ENCODE results near the gene ITGB1. TPM values are rescaled to one million over a fixed set of nuclear protein-coding genes. Genes with fewer than 3 reads are reported as not detected.
A peak's percentile ranks its signal among the peaks of the same experiment; 100 is the strongest.

The ITGB1 gene
- polyA plus RNA-seq, 1 of the 3 experiments (the other 2 are of a cell fraction) = 666 TPM

- TF ChIP-seq FOSL2 (IDR thresholded peaks at IDR 0.05; ENCODE audit: borderline replicate concordance, low read depth) = no peak
- TF ChIP-seq GATA2 (CRISPR knock-in tag; IDR thresholded peaks at IDR 0.05) = no peak
- TF ChIP-seq USF1 (IDR thresholded peaks at IDR 0.05; ENCODE audit: borderline replicate concordance, low read depth) = no peak
- TF ChIP-seq SIN3A (IDR thresholded peaks at IDR 0.05; ENCODE audit: borderline replicate concordance, low read depth, low read length) = no peak
- no peak for TF ChIP-seq RCOR1 (IDR thresholded peaks at IDR 0.05; ENCODE audit: low read length)
- TF ChIP-seq NRF1 (IDR thresholded peaks at IDR 0.05; ENCODE audit: low read depth, low read length) = no peak
- no peak for TF ChIP-seq MAX (IDR thresholded peaks at IDR 0.05; ENCODE audit: low read depth)
- no peak for TF ChIP-seq EZH2phosphoT487 (IDR thresholded peaks at IDR 0.05; ENCODE audit: borderline replicate concordance, low read depth)
- TF ChIP-seq ELF1 (IDR thresholded peaks at IDR 0.05) = no peak
- TF ChIP-seq POLR2AphosphoS5 (IDR thresholded peaks at IDR 0.05; ENCODE audit: low read depth, low read length) = no peak
- TF ChIP-seq FOXJ3 (CRISPR knock-in tag; IDR thresholded peaks at IDR 0.05) = no peak
Measured at GRCh38 chr10:32962521-32962920, 4.5 kb upstream of the ITGB1 start (continued).

GRCh38 chr10:32961895-32962369 is 3.9 kb upstream of the ITGB1 start:
- Histone ChIP-seq H3K27ac (ENCODE audit: low read depth in 2 of 2, low read length in 1 of 2) (peak overlapping the region; percentile 70 to 91), H3K9me3 (no peaks in the 10 kb centered on the region), H3K9me2 (no peaks in the 10 kb centered on the region), H3K4me3 (ENCODE audit: low read depth in 2 of 2, low read length in 1 of 2) (peak overlapping the region; percentile 4 to 39; a peak in 1 of 4 replicates), H3K4me2 (peak overlapping the region; percentile 76), H3K4me1 (ENCODE audit: control insufficient read depth in 1 of 2, insufficient read depth in 2 of 2, low read depth in 1 of 2, low read length in 1 of 2) (peaks cover 4 to 14% of the 10 kb centered on the region in 2 experiments), H3F3A (replicated peaks; ENCODE audit: insufficient read depth) (peaks cover 30% of the 10 kb centered on the region), H3K9ac (peak overlapping the region; percentile 48; the same call in 1 of the 2 replicates), H3K79me2 (ENCODE audit: insufficient read depth) (peaks cover 39% of the 10 kb centered on the region), H3K27me3 (ENCODE audit: insufficient read depth) (no peaks in the 10 kb centered on the region), H2AFZ (ENCODE audit: low read depth) (no peak overlapping the region), H4K20me1 (ENCODE audit: insufficient read depth) (peaks cover 7% of the 10 kb centered on the region), H3K36me3 (replicated peaks in 1 of 2; ENCODE audit: control insufficient read depth in 1 of 2, insufficient read depth in 2 of 2, low read length in 1 of 2) (no peaks in the 10 kb centered on the region)
- POLR2A ChIA-PET = interaction anchor here (1.0 kb wide), 1 partner anchor 18 kb away, joined by 3 read pairs; no protein-coding TSS in a partner anchor
- WGBS (ENCODE audit: low lambda C conversion rate) = 23% methylated on average over 2 of the region's 2 CpGs
- no peak for DNase-seq
- CTCF ChIA-PET = interaction anchor here (0.7 to 0.9 kb wide), 3 partner anchors 19 to 214 kb away, joined by 3 to 4 read pairs (median 3); no protein-coding TSS in a partner anchor
- 0 out of 2 replicates have a peak, but pooled peaks have one; percentile 19 for TF ChIP-seq RXRA (IDR thresholded peaks at IDR 0.05; ENCODE audit: borderline replicate concordance, low read depth)
- TF ChIP-seq RCOR1 (IDR thresholded peaks at IDR 0.05; ENCODE audit: low read length) = no peak
- no peak for TF ChIP-seq RAD21 (IDR thresholded peaks at IDR 0.05; ENCODE audit: low read length)
- TF ChIP-seq NFIC (IDR thresholded peaks at IDR 0.05; ENCODE audit: borderline replicate concordance) = no peak
- no peak for TF ChIP-seq ELF1 (IDR thresholded peaks at IDR 0.05)
- TF ChIP-seq, protein P1, sequence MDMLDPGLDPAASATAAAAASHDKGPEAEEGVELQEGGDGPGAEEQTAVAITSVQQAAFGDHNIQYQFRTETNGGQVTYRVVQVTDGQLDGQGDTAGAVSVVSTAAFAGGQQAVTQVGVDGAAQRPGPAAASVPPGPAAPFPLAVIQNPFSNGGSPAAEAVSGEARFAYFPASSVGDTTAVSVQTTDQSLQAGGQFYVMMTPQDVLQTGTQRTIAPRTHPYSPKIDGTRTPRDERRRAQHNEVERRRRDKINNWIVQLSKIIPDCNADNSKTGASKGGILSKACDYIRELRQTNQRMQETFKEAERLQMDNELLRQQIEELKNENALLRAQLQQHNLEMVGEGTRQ (IDR thresholded peaks at IDR 0.05; ENCODE audit: borderline replicate concordance, low read depth, low read length) = no peak
- TF ChIP-seq GATA2 (CRISPR knock-in tag; IDR thresholded peaks at IDR 0.05) = no peak
- no peak for TF ChIP-seq TAF1 (IDR thresholded peaks at IDR 0.05; ENCODE audit: borderline replicate concordance, low read depth, low read length)
- peak; percentile 11; the same call in 1 of the 2 replicates for TF ChIP-seq GABPA (IDR thresholded peaks at IDR 0.05; ENCODE audit: low read depth)
- TF ChIP-seq JUND (IDR thresholded peaks at IDR 0.05) = no peak
- TF ChIP-seq IRF3 (IDR thresholded peaks at IDR 0.05; ENCODE audit: low read depth, low read length) = no peak
- no peak for TF ChIP-seq RFX5 (IDR thresholded peaks at IDR 0.05; ENCODE audit: low read length)
- no peak for TF ChIP-seq EZH2phosphoT487 (IDR thresholded peaks at IDR 0.05; ENCODE audit: borderline replicate concordance, low read depth)
- TF ChIP-seq TCF12 (IDR thresholded peaks at IDR 0.05) = peak; percentile 6; the same call in 1 of the 2 replicates
- no peak for TF ChIP-seq USF1 (IDR thresholded peaks at IDR 0.05; ENCODE audit: borderline replicate concordance, low read depth)
- TF ChIP-seq CHD2 (IDR thresholded peaks at IDR 0.05; ENCODE audit: low read length, partially characterized antibody) = no peak
- no peak for TF ChIP-seq PBX3 (IDR thresholded peaks at IDR 0.05)
- no peak for TF ChIP-seq SMC3 (IDR thresholded peaks at IDR 0.05; ENCODE audit: low read depth, low read length)
- no peak for TF ChIP-seq MAX (IDR thresholded peaks at IDR 0.05; ENCODE audit: low read depth)
